HPDE6-E6E7 (cell line): ENCODE measurements around the gene NPIPA3.
"Not testable (repeated sequence)": the region's sequence is repeated elsewhere in the genome, so short reads cannot be mapped to it uniquely, and the experiment has no call there.

Experiments used
- DNase-seq: peaks from one replicate; pipeline ENCODE4 v3.0.0; 2011; ENCODE audit warnings: missing footprints; ENCODE audit errors: extremely low spot score

Gene NPIPA3

DNA sequence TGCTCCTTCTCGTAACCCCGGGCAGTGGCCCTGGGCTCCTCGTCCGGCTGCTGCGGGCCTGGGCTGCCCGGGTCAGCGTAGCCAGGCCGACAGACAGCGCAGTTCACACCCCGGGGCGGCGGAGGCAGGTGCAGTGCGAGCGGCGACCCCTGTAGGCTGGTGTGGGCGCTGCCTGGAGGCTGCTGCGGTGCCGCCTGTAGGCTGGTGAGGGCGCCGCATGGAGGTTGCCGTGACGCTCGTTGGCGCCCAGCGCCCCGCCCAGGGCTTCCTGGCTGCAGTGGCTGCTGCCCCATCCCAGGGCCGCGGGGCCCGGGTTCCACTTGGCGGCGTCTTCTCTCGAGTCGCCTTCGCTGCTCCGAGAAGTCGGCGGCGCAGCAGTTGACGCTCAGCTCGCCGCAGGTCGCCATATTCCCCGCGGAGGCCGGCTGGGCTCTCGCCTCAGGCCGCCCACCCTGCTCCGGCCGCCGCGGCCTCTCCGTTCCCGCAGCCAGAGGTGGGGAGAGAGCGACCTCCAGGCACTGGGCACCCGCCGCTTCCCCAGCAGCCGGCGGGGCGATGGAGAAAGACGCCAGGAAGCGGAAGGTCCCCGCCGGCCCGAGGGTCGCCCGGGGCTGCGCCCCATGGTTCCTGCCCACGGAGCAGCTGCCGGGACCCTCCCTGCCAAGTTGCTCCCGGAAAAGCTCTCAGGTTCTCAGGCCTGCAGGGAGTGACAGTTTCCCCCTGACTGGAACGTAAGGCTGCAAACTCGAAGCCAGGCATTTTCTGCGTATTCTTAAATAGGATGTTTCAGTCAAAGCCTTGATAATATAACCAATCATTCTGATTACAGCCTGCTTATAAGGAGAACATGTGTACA, 39.3 kb downstream of the NPIPA3 start, which contains the start of gene NPIPA2:
Gene NPIPA2, plus strand, starts transcription at position 261 of the 856 bp plus-strand sequence. CDS start 5,533 bp downstream, outside the sequence.
- DNase-seq = not testable (repeated sequence)

DNA sequence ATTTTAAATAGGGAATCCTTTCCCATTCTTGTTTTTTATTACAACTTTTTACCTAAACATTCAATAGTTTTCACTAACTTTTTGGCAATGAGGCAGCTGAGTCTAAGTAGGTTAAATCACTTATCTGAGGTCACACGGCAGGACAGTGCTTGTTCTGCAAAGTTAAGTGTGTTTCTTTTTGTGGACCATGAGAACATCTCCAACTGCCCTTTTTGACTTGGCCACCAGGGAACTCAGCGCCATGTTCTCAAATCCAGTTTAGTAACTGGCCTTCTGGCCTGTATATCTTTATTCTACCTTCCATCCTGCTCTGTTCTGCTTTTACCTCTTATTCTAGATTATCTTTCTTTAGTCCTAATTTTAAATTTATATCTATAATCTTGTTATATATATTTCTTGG, 70.4 kb downstream of the NPIPA3 start:
- not testable (repeated sequence) for DNase-seq

DNA sequence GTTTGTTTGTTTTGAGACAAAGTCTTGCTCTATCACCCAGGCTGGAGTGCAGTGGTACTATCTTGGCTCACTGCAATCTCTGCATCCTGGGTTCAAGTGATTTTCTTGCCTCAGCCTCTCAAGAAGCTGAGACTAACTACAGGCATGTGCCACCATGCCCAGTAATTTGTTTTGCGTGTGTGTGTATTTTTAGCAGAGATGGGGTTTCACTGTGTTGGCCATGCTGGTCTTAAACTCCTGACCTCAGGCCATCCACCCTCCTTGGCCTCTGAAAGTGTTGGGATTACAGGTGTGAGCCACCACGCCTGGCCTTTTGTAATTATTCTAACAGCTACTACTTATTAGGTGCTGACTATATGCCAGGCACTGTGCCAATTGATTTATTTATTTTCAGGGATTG, 72.4 kb downstream of the NPIPA3 start:
- DNase-seq = not testable (repeated sequence)
